ENCODE measurements around the gene KIF4A. TPM values are rescaled to one million over a fixed set of nuclear protein-coding genes. Genes with fewer than 3 reads are reported as not detected.
"Not testable (repeated sequence)": the region's sequence is repeated elsewhere in the genome, so short reads cannot be mapped to it uniquely, and the experiment has no call there.

KIF4A gene
- total RNA-seq, 4 donors from 2014 or later, result 0.11 to 0.71 (median 0.13) TPM; not detected in 1

DNA sequence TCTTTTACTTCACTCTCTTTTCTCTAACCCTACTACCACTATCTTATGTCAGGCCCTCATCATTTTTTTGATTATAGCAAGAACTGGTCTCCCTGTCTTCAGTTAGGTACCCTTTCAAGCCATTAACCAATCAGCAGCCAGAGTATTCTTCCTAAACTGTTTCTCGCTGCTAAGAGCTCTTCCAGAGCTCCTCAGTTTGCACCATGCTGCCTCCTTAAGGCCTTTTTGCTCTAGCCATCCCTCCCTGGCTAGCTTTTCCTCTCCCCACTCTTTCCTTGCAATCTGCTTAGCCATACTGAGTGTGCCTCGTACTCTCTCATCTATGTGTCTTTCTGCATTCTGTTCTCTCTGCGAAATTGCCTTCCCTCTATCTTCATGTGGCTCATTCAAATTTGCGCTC lies 32.9 kb downstream of the KIF4A start:
- 96 to 100% methylated on average over 4 of the region's 4 CpGs for WGBS, 2 donors
- Histone ChIP-seq H3K9me3 (no peaks in the 10 kb centered on the region), H3K27ac (no peak overlapping the region), H3K27me3 (no peaks in the 10 kb centered on the region), H3K36me3 (no peaks in the 10 kb centered on the region), H3K4me3 (replicated peaks in 1 of 3) (no peak overlapping the region), H3K4me1 (no peaks in the 10 kb centered on the region)
- DNase-seq, result no peak
- TF ChIP-seq POLR2A (IDR thresholded peaks at IDR 0.05), result no peak
- TF ChIP-seq, protein P1, sequence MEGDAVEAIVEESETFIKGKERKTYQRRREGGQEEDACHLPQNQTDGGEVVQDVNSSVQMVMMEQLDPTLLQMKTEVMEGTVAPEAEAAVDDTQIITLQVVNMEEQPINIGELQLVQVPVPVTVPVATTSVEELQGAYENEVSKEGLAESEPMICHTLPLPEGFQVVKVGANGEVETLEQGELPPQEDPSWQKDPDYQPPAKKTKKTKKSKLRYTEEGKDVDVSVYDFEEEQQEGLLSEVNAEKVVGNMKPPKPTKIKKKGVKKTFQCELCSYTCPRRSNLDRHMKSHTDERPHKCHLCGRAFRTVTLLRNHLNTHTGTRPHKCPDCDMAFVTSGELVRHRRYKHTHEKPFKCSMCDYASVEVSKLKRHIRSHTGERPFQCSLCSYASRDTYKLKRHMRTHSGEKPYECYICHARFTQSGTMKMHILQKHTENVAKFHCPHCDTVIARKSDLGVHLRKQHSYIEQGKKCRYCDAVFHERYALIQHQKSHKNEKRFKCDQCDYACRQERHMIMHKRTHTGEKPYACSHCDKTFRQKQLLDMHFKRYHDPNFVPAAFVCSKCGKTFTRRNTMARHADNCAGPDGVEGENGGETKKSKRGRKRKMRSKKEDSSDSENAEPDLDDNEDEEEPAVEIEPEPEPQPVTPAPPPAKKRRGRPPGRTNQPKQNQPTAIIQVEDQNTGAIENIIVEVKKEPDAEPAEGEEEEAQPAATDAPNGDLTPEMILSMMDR (IDR thresholded peaks at IDR 0.05), result no peak
- intact Hi-C loops (cut with DNase I), result no loop called here

DNA sequence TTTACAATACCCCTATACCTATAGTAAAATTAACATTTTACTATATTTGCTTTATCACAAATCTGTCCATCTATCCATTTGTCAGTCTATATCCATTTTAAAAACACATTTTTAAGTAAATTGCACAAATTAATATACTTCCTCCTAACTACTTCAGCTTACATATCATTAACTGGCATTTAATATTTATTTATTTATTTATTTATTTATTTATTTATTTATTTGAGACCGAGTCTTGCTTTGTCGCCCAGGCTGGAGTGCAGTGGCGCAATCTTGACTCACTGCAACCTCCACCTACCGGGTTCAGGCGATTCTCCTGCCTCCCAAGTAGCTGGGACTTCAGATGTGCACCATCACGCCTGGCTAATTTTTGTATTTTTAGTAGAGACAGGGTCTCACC lies 33.7 kb downstream of the KIF4A start:
- H3K4me3 ChIP-seq (replicated peaks in 1 of 3); DNase-seq; H3K27me3 ChIP-seq; H3K9me3 ChIP-seq; H3K27ac ChIP-seq; H3K4me1 ChIP-seq; H3K36me3 ChIP-seq; intact Hi-C loops (cut with DNase I): not testable (repeated sequence)
- WGBS, 2 donors, result 94 to 96% methylated on average over 6 of the region's 6 CpGs

DNA sequence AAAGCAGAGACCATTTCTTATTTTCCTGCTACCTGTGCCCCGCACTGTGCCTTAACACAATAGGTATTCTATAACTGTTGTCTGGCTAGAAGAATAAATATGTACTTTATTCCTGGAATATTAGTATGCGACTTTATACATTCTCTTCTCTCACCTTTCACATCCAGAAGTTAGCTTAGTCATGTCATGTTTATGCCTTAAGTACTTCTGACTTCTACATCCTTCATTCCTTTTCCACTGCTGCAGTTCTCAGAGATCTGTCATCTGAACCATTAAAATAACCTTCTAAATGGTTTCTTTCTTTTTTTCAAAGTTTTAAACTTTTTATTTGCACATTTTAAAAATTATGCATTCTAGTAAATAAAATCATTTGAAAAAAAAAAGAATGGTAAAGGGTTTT lies 34.4 kb downstream of the KIF4A start:
- TF ChIP-seq, protein P1 (IDR thresholded peaks at IDR 0.05), result no peak
- no peak for TF ChIP-seq POLR2A (IDR thresholded peaks at IDR 0.05)
- DNase-seq, result no peak
- no peak overlapping the region for H3K4me3 ChIP-seq (replicated peaks in 1 of 3)
- no peaks in the 10 kb centered on the region for H3K4me1 ChIP-seq
- no peaks in the 10 kb centered on the region for H3K27me3 ChIP-seq
- no peaks in the 10 kb centered on the region for H3K9me3 ChIP-seq
- intact Hi-C loops (cut with DNase I), result no loop called here
- no peaks in the 10 kb centered on the region for H3K36me3 ChIP-seq
- WGBS, 2 donors, result 95% methylated on average over 2 of the region's 2 CpGs
- H3K27ac ChIP-seq, result no peak overlapping the region

DNA sequence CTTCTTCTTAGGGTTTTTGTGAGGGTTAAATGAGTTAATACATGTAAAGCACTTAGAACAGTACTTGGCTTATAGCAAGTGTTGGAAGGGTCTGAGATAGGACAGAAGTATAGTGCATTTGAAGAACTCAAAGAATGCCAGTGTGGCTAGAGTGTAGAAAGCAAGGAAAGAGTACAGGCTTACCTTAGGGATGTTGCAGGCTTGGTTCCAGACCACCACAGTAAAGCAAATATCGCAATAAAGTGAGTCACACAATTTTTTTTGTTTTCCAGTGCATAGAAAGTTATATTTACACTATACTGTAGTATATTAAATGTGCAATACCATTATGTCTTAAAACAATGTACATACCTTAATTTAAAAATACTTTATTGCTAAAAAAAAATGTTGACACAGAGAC lies 41.3 kb downstream of the KIF4A start:
- Histone ChIP-seq H3K4me3 (replicated peaks in 1 of 3) (no peak overlapping the region), H3K4me1 (no peaks in the 10 kb centered on the region), H3K27ac (no peak overlapping the region), H3K27me3 (no peaks in the 10 kb centered on the region), H3K9me3 (no peaks in the 10 kb centered on the region), H3K36me3 (no peaks in the 10 kb centered on the region)
- WGBS, 2 donors, result 92 to 100% methylated on average over 1 of the region's 1 CpG
- no peak for DNase-seq
- intact Hi-C loops (cut with DNase I), result no loop called here
- TF ChIP-seq POLR2A (IDR thresholded peaks at IDR 0.05), result no peak
- TF ChIP-seq, protein P1 (IDR thresholded peaks at IDR 0.05), result no peak

DNA sequence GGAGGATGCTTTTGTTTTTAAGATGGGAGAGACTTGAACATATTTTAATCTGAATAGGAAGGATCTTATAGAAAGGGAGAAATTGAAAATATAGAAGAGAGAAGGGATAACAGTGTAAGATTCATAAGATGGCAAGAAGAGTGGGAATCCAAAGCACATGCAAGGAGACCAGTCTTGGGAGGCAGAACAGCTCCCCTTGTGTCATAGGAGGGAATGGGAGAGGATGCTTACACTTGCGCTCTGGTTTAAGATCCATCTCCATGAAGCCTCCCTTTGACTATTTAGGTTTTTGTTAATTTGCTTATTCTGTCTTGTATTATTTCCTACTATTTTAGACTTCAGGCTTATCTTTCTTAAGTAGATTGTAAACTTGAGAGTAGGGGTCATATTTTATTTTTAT lies 42.7 kb downstream of the KIF4A start:
- DNase-seq, result no peak
- Histone ChIP-seq H3K36me3 (no peaks in the 10 kb centered on the region), H3K4me3 (replicated peaks in 1 of 3) (no peak overlapping the region), H3K27me3 (no peaks in the 10 kb centered on the region), H3K4me1 (no peaks in the 10 kb centered on the region), H3K9me3 (no peaks in the 10 kb centered on the region), H3K27ac (no peak overlapping the region)
- 96 to 100% methylated on average over 1 of the region's 1 CpG for WGBS, 2 donors
- TF ChIP-seq, protein P1 (IDR thresholded peaks at IDR 0.05), result no peak
- TF ChIP-seq POLR2A (IDR thresholded peaks at IDR 0.05), result no peak
- intact Hi-C loops (cut with DNase I), result no loop called here

DNA sequence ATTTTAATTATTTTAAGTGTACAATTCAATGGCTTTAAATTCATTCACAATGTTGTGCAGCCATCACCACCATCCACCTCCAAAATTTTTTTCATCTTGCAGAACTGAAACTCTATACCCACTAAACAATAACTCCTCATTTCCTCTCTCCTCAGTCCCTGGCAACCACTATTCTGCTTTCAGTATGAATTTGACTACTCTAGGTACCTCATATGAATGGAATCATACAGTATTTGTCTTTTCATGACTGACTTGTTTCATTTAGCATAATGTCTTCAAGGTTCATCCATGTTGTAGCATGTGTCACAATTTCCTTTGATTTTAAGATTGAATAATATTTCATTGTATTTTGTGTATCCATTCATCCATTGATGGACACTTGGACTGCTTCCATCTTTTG lies 46.9 kb downstream of the KIF4A start:
- Histone ChIP-seq H3K27me3 (no peaks in the 10 kb centered on the region), H3K4me1 (no peaks in the 10 kb centered on the region), H3K36me3 (no peaks in the 10 kb centered on the region), H3K27ac (no peak overlapping the region), H3K4me3 (replicated peaks in 1 of 3) (no peak overlapping the region), H3K9me3 (no peaks in the 10 kb centered on the region)
- intact Hi-C loops (cut with DNase I), result no loop called here
- TF ChIP-seq, protein P1 (IDR thresholded peaks at IDR 0.05), result no peak
- TF ChIP-seq POLR2A (IDR thresholded peaks at IDR 0.05), result no peak
- DNase-seq, result no peak
